HepG2 (cell line): ENCODE results near the gene ZFP42. TPM values are rescaled to one million over a fixed set of nuclear protein-coding genes. Genes with fewer than 3 reads are reported as not detected.

Experiments
- ATAC-seq: fragments of 200-7000 bp; cut with Tn5 transposase; 3 replicates; pipeline ENCODE4 v1.9.1; 2020; ENCODE audit warnings: mild to moderate bottlenecking, moderate library complexity
- BruUV-seq: library from RNA; stranded (reverse); fragments of 400-500 nt; replicated peaks from 2 replicates; lab custom pipeline; 2021; lab: Mats Ljungman, UMichigan
- CTCF ChIA-PET: fragments of 300-600 bp; formaldehyde crosslinking; extraction: SDS; loops from one replicate; lab custom pipeline; 2021; ENCODE audit warnings: low total read pairs, inconsistent platforms, low intra/inter-chr PET ratio; lab: Yijun Ruan, JAX
- POLR2A ChIA-PET: fragments of 350-600 bp; sonication (Branson Sonifier 250); formaldehyde crosslinking; loops from one replicate; lab custom pipeline; 2020; ENCODE audit warnings: antibody characterized with exemption, inconsistent platforms; lab: Yijun Ruan, JAX
- DNase-seq: peaks from one replicate; pipeline ENCODE4 v3.0.0-alpha.2; 2015; ENCODE audit warnings: low spot score
- FAIRE-seq: peaks from 3 replicates; lab custom pipeline; 2011; peaks lifted over from hg19 to GRCh38; lab: Jason Lieb, UNC
- H2AFZ ChIP-seq: one replicate; pipeline ENCODE4 v1.6.1; 2011; ENCODE audit warnings: low read length, inconsistent platforms
- H3K27ac ChIP-seq: fragments of 300-600 bp; 3 replicates; pipeline ENCODE4 v1.8.0; 2011; ENCODE audit warnings: mixed run types, mild to moderate bottlenecking, mixed read lengths, low read length, inconsistent platforms; ENCODE audit not compliant: insufficient read depth; ENCODE audit errors: extremely low read length
- H3K27me3 ChIP-seq, 2 experiments: fragments of 200-600 bp in 1 of 2; 2 replicates in 1 of 2; 3 replicates in 1 of 2; pipeline versions ENCODE4 v1.6.0 to v1.8.0; 2011; ENCODE audit warnings: low read length in 2 of 2, mild to moderate bottlenecking in 2 of 2, moderate library complexity in 2 of 2, inconsistent platforms in 1 of 2; ENCODE audit not compliant: insufficient read depth in 2 of 2, control insufficient read depth in 1 of 2
- H3K36me3 ChIP-seq, 2 experiments: fragments of 200-600 bp in 1 of 2; replicated peaks in 1 of 2; 2 replicates in 1 of 2; 3 replicates in 1 of 2; pipeline versions ENCODE4 v1.5.1 to v1.8.0; 2011; ENCODE audit warnings: low read length in 2 of 2, inconsistent platforms in 1 of 2; ENCODE audit not compliant: insufficient read depth in 2 of 2, control insufficient read depth in 1 of 2
- H3K4me1 ChIP-seq: 2 replicates; pipeline ENCODE4 v1.5.1; 2012; ENCODE audit warnings: low read length, inconsistent platforms; ENCODE audit not compliant: insufficient read depth
- H3K4me2 ChIP-seq: 2 replicates; pipeline ENCODE4 v1.6.0; 2011; ENCODE audit warnings: low read depth, low read length, inconsistent platforms
- H3K4me3 ChIP-seq, 3 experiments: fragments of 200-600 bp in 1 of 3; sonication (generic), shearing (Covaris generic) in 1 of 3; replicated peaks in 1 of 3; 2 replicates each; pipeline ENCODE4 v1.5.1; 2011 to 2016; ENCODE audit warnings: low read length in 3 of 3, inconsistent platforms in 2 of 3, low read depth in 2 of 3, mild to moderate bottlenecking in 2 of 3, control low read depth in 1 of 3, mixed read lengths in 1 of 3; ENCODE audit not compliant: insufficient read depth in 1 of 3
- H3K79me2 ChIP-seq: one replicate; pipeline ENCODE4 v1.6.1; 2011; ENCODE audit warnings: low read length, inconsistent platforms; ENCODE audit not compliant: insufficient read depth
- H3K9ac ChIP-seq: 2 replicates; pipeline ENCODE4 v1.6.0; 2011; ENCODE audit warnings: mild to moderate bottlenecking, low read depth, low read length, inconsistent platforms; ENCODE audit not compliant: insufficient read depth
- H3K9me3 ChIP-seq: 2 replicates; pipeline ENCODE4 v1.5.1; 2012; ENCODE audit warnings: mild to moderate bottlenecking, low read length
- H4K20me1 ChIP-seq: 2 replicates; pipeline ENCODE4 v1.6.0; 2011; ENCODE audit warnings: inconsistent platforms, mild to moderate bottlenecking, low read length, moderate library complexity; ENCODE audit not compliant: insufficient read depth
- ADNP ChIP-seq: sonication (generic); formaldehyde crosslinking; IDR thresholded peaks from 2 replicates; pipeline ENCODE4 v1.4.0; 2020; ENCODE audit warnings: missing genetic modification reagents
- CBX2 ChIP-seq, 2 experiments: fragments of 200-600 bp in 1 of 2; sonication (generic); formaldehyde crosslinking in 1 of 2; IDR thresholded peaks; 2 replicates each; pipeline versions ENCODE4 v1.7.0 to v1.8.1; 2018 to 2022; ENCODE audit warnings: low read depth in 2 of 2, low read length in 1 of 2, mild to moderate bottlenecking in 1 of 2, missing genetic modification reagents in 1 of 2
- HDAC6 ChIP-seq: fragments of 200-600 bp; sonication (generic); IDR thresholded peaks from 2 replicates; pipeline ENCODE4 v1.7.0; 2017; ENCODE audit warnings: mild to moderate bottlenecking, antibody characterized with exemption, low read length, low read depth
- RNF219 ChIP-seq: sonication (generic); formaldehyde crosslinking; IDR thresholded peaks from 2 replicates; pipeline ENCODE4 v1.5.0; 2020; ENCODE audit warnings: mild to moderate bottlenecking, missing genetic modification reagents
- SMC3 ChIP-seq: IDR thresholded peaks from 2 replicates; pipeline ENCODE4 v1.6.1; 2011; ENCODE audit warnings: low read length, improper control_type of control experiment
- SSRP1 ChIP-seq: IDR thresholded peaks from 2 replicates; pipeline ENCODE4 v1.6.1; 2016; ENCODE audit warnings: control low read depth
- U2AF1 ChIP-seq: fragments of 200-400 bp; formaldehyde crosslinking; optimal IDR thresholded peaks from 2 replicates; pipeline ENCODE3; 2017; ENCODE audit warnings: mild to moderate bottlenecking, low read depth, low read length
- ZBTB20 ChIP-seq: sonication (generic); formaldehyde crosslinking; IDR thresholded peaks from 2 replicates; pipeline ENCODE4 v1.8.1; 2023; ENCODE audit warnings: missing genetic modification reagents, low read depth, mild to moderate bottlenecking, borderline replicate concordance
- ZBTB33 ChIP-seq: sonication (generic); formaldehyde crosslinking; IDR thresholded peaks from 2 replicates; pipeline ENCODE4 v1.4.0; 2020; ENCODE audit warnings: missing genetic modification reagents
- ZIK1 ChIP-seq: sonication (generic); formaldehyde crosslinking; IDR thresholded peaks from 2 replicates; pipeline ENCODE4 v1.5.0; 2020; ENCODE audit warnings: mild to moderate bottlenecking, low read depth, missing genetic modification reagents, borderline replicate concordance
- ZNF263 ChIP-seq: sonication (generic); formaldehyde crosslinking; IDR thresholded peaks from 2 replicates; pipeline ENCODE4 v1.4.0; 2020; ENCODE audit warnings: missing genetic modification reagents
- ZNF275 ChIP-seq: sonication (generic); formaldehyde crosslinking; IDR thresholded peaks from 2 replicates; pipeline ENCODE4 v1.8.0; 2022; ENCODE audit warnings: missing genetic modification reagents, mild to moderate bottlenecking, inconsistent platforms, borderline replicate concordance
- ZNF354B ChIP-seq: sonication (generic); formaldehyde crosslinking; IDR thresholded peaks from 2 replicates; pipeline ENCODE4 v1.8.0; 2022; ENCODE audit warnings: mild to moderate bottlenecking, missing genetic modification reagents
- ZNF564 ChIP-seq: sonication (generic); formaldehyde crosslinking; IDR thresholded peaks from 2 replicates; pipeline ENCODE4 v1.8.1; 2023; ENCODE audit warnings: mild to moderate bottlenecking, missing genetic modification reagents
- ZNF768 ChIP-seq: sonication (generic); formaldehyde crosslinking; IDR thresholded peaks from 2 replicates; pipeline ENCODE4 v1.4.0; 2020; ENCODE audit warnings: missing genetic modification reagents
- ZNF775 ChIP-seq: sonication (generic); formaldehyde crosslinking; IDR thresholded peaks from 2 replicates; pipeline ENCODE4 v1.4.0; 2020; ENCODE audit warnings: missing genetic modification reagents, mild to moderate bottlenecking, moderate library complexity, borderline replicate concordance
- ZSCAN5A ChIP-seq: sonication (generic); formaldehyde crosslinking; IDR thresholded peaks from 2 replicates; pipeline ENCODE4 v1.8.0; 2022; ENCODE audit warnings: mild to moderate bottlenecking, missing genetic modification reagents, borderline replicate concordance
- WGBS: methylation state at CpG from one replicate; pipeline ENCODE4 v1.1.6; 2017; ENCODE audit warnings: low lambda C conversion rate; 5-methylcytosine and 5-hydroxymethylcytosine counted together
- in situ Hi-C: cut with HindIII; loops from 2 replicates; pipeline ENCODE4 v1.10.0; 2017; ENCODE audit warnings: low pct_unique_long_range_greater_than_20kb; ENCODE audit not compliant: extremely low pct_ligation_motif_present
- intact Hi-C: fragments of 100-400 bp; cut with micrococcal nuclease; formaldehyde crosslinking; loops from one replicate; pipeline ENCODE4 v1.10.0; 2022; ENCODE audit not compliant: unreplicated experiment
- polyA plus RNA-seq, 8 experiments: library from polyadenylated mRNA; depleted of rRNA in 3 of 8; stranded (reverse) in 7 of 8; unstranded in 1 of 8; fragments of >200 nt; fragmentation: Illumina TruSeq in 4 of 8; extraction: Trizol in 4 of 8; gene quantifications; 2 replicates each; pipeline versions ENCODE4 v1.2.1 to v1.2.3, GENCODE V29; 2011 to 2016; ENCODE audit warnings: low read depth in 4 of 8, missing spikeins in 1 of 8, mixed read lengths in 1 of 8; ENCODE audit not compliant: insufficient read depth in 1 of 8
- total RNA-seq, 5 experiments: library from RNA; depleted of rRNA; stranded (reverse); fragments of >200 nt; fragmentation: Illumina TruSeq; extraction: Trizol; gene quantifications; 2 replicates each; pipeline ENCODE4 v1.2.3, GENCODE V29; 2016; ENCODE audit warnings: low read depth in 1 of 5

Gene ZFP42
- total and polyA plus RNA-seq, 2 of the 13 experiments (the other 11 are each of a cell fraction or from before 2014, with no cell fraction given), result not detected

GRCh38 chr4:188016754-188017153 lies 21.2 kb downstream of the ZFP42 start:
- no TSS peak for BruUV-seq
- no peak overlapping the region for H3K27ac ChIP-seq
- no peaks in the 10 kb centered on the region for H3K36me3 ChIP-seq
- no peaks in the 10 kb centered on the region for H3K9me3 ChIP-seq
- H3K9ac ChIP-seq, result no peak overlapping the region
- in situ Hi-C loops, result no loop called here
- H3K4me3 ChIP-seq, result no peak overlapping the region
- no peak for ATAC-seq
- H2AFZ ChIP-seq, result no peak overlapping the region
- POLR2A ChIA-PET, result no interaction called here
- CTCF ChIA-PET, result no interaction called here
- H3K27me3 ChIP-seq, result peaks cover 0 to 10% of the 10 kb centered on the region in 2 experiments; a peak in 1 of 5 replicates
- no peaks in the 10 kb centered on the region for H4K20me1 ChIP-seq
- H3K4me2 ChIP-seq, result no peak overlapping the region
- no peaks in the 10 kb centered on the region for H3K4me1 ChIP-seq
- DNase-seq, result no peak
- 11% methylated on average over 7 of the region's 7 CpGs for WGBS
- no peak for FAIRE-seq
- intact Hi-C loops, result no loop called here
- TF ChIP-seq ZBTB20 (CRISPR knock-in tag) (no peak), ZIK1 (CRISPR knock-in tag) (no peak), CBX2 (IDR thresholded peaks at IDR 0.05; ENCODE audit: low read depth, low read length) (no peak), CBX2 (CRISPR knock-in tag; IDR thresholded peaks at IDR 0.05; ENCODE audit: low read depth) (no peak), ZNF354B (CRISPR knock-in tag) (no peak), RNF219 (CRISPR knock-in tag) (no peak), ZNF775 (CRISPR knock-in tag) (no peak), U2AF1 (no peak), SSRP1 (CRISPR knock-in tag) (no peak), ZNF768 (CRISPR knock-in tag) (no peak), HDAC6 (no peak), ZNF263 (CRISPR knock-in tag) (no peak), ZNF275 (CRISPR knock-in tag) (no peak), ZSCAN5A (CRISPR knock-in tag) (no peak), ADNP (CRISPR knock-in tag) (no peak), ZBTB33 (CRISPR knock-in tag) (no peak), ZNF564 (no peak), SMC3 (no peak)
- H3K79me2 ChIP-seq, result no peaks in the 10 kb centered on the region
